Heart left ventricle (tissue), 16 donors: ENCODE measurements around the gene NUP188. TPM values are rescaled to one million over a fixed set of nuclear protein-coding genes. Genes with fewer than 3 reads are reported as not detected.

Experiments
- ATAC-seq, 4 donors: fragments of 200-7000 bp; cut with Tn5 transposase; one replicate each; pipeline ENCODE4 v1.9.1; 2020 to 2022; ENCODE audit warnings: moderate library complexity in 4 of 4, mild to moderate bottlenecking in 3 of 4, moderate number of reproducible peaks in 1 of 4
- DNase-seq, 5 donors: peaks; one replicate each; pipeline ENCODE4 v3.0.0-alpha.2; 2020
- H3K27ac ChIP-seq, 12 donors: fragments of 200-600 bp; sonication (generic) in 4 of 12; one replicate each; pipeline versions ENCODE4 v1.5.0 to v1.8.0; 2016 to 2022; ENCODE audit warnings: mild to moderate bottlenecking in 2 of 12
- H3K27me3 ChIP-seq, 9 donors: fragments of 200-600 bp; sonication (generic) in 2 of 9; one replicate each; pipeline versions ENCODE4 v1.5.1 to v1.8.0; 2016 to 2022; ENCODE audit warnings: mild to moderate bottlenecking in 3 of 9
- H3K36me3 ChIP-seq, 9 donors: fragments of 200-600 bp; sonication (generic) in 2 of 9; one replicate each; pipeline versions ENCODE4 v1.5.0 to v1.8.0; 2018 to 2022; ENCODE audit warnings: mild to moderate bottlenecking in 2 of 9
- H3K4me1 ChIP-seq, 12 donors: fragments of 200-600 bp; sonication (generic) in 4 of 12; one replicate each; pipeline versions ENCODE4 v1.5.0 to v1.8.0; 2016 to 2022; ENCODE audit warnings: mild to moderate bottlenecking in 3 of 12
- H3K4me3 ChIP-seq, 12 donors: fragments of 200-600 bp; sonication (generic) in 4 of 12; one replicate each; pipeline versions ENCODE4 v1.5.0 to v1.8.0; 2017 to 2022; ENCODE audit warnings: mild to moderate bottlenecking in 9 of 12, moderate library complexity in 4 of 12
- H3K9me3 ChIP-seq, 12 donors: fragments of 200-600 bp; sonication (generic) in 4 of 12; one replicate each; pipeline versions ENCODE4 v1.5.0 to v1.8.0; 2016 to 2022; ENCODE audit warnings: mild to moderate bottlenecking in 1 of 12
- POLR2A ChIP-seq, 2 donors: fragments of 450-650 bp; IDR thresholded peaks; one replicate each; pipeline ENCODE4 v1.6.1; 2017; ENCODE audit warnings: antibody characterized with exemption in 2 of 2, mild to moderate bottlenecking in 2 of 2, moderate library complexity in 2 of 2
- WGBS, 4 donors: extraction: QIAGEN DNeasy Blood & Tissue Kit in 2 of 4; methylation state at CpG; one replicate each; pipeline versions ENCODE4 v1.1.5 to v1.1.7; 2013 to 2018; 5-methylcytosine and 5-hydroxymethylcytosine counted together
- intact Hi-C, 10 donors: fragments of 100-400 bp; cut with DNase I; formaldehyde crosslinking; loops; one replicate each; pipeline versions ENCODE4 v1.11.1 to v1.14.2; 2022
- polyA plus RNA-seq, 2 donors: library from polyadenylated mRNA; stranded (reverse); fragments of 200-250 nt; gene quantifications; one replicate each; pipeline ENCODE4 v1.2.3, GENCODE V29; 2013
- total RNA-seq, 9 donors: library from RNA; depleted of rRNA in 2 of 9; stranded (reverse); fragments of >200 nt in 2 of 9; fragmentation: NEBNext Ultra II Directional in 3 of 9; extraction: Animal tissue kit (Norgen Biotek cat#: 25700) in 3 of 9; gene quantifications; one replicate each; pipeline versions ENCODE4 v1.1.0 to v1.2.4, GENCODE V29; 2016 to 2023
- TF ChIP-seq, protein P1 (sequence below), 12 donors: fragments of 200-600 bp; sonication (generic) in 4 of 12; IDR thresholded peaks; one replicate each; pipeline versions ENCODE4 v1.5.0 to v1.8.0; 2018 to 2022; ENCODE audit warnings: antibody characterized with exemption in 12 of 12, mild to moderate bottlenecking in 5 of 12
- donor health status: ischemic (EF 13 %, LVEDD 7.1; RV severe dilation, severe dysfunction).
- donor health status: healthy with polysubstance abuse.
- donor health status: DM: no; HTN: yes; CAD: no.
- donor health status: DM: no; HTN: no; CAD: no.
- donor health status: ischemic (EF 25% LVEDD 6.9; RV normal size, moderate dysfunction).
- donor health status: ischemic (EF 25% LVEDD 5.7; RV mildly dilated, moderate dysfunction).
- donor health status: healthy.
- donor health status: DM: yes; HTN: yes; CAD: no.
- donor health status: ischemic (EF 35%, LVEDD 5.7; RV mildly dilated, moderate dysfunction).
- donor health status: nonischemic (EF 11% LVEDD 7.7; RV severe dilation, severe dysfunction).
- donor health status: DM: yes; HTN: yes; CAD: no.
- donor health status: PGD.
- donor health status: ischemic (EF 29% LVEDD 5.4; RV normal size, mild dysfunction).
- donor health status: nonischemic (EF 23%, LVEDD 6.1; RV moderate dilation, normal function).

NUP188 gene
- total and polyA plus RNA-seq, 11 donors: 10.6 to 35.1 (median 22.6) TPM

DNA sequence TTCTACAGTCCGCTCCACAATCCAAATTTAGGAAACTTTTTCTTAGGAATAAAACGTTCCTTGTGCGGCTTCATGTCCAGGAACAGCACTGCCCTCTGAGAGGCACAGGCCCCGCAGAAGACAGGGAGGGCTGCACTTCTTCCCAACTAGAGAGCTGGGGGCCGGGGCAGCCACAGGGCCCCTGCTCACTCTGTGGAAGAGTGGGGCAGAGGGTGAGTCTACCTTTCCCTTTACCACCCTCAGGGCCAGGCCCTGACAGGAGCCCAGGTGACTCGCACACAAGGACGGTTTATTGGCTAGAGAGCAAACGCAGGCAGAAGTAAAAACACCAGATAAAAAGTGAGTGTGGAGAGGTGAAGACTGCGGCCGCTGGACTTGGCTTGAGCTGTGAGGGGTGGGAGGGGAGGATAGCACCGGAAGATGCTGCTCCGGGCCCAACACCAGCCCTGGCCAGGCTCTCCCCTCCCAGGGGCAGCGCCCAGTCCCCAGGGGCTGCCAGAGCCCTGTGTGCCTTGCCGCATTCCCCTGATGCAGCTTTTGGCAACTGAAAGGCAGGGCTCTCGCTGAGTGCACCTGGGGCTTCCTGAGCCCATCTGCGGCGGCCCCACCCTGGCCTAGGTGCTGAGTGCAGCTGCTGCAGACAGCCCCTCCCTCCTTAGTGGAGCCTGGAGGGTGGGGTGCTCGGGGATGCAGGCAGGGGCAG, 60.4 kb downstream of the NUP188 start:
- intact Hi-C loops: loop anchor here in 3 of 10 donors (10.0 kb wide), 1 partner anchor 153 kb away; no protein-coding TSS in a partner anchor
- Histone ChIP-seq H3K27me3 (no peaks in the 10 kb centered on the region), H3K9me3 (no peaks in the 10 kb centered on the region), H3K36me3 (peaks cover 0 to 90% (median 75%) of the 10 kb centered on the region in 9 donors), H3K27ac (peak overlapping the region in 3 of 12 donors; percentile 28 to 65 (median 53)), H3K4me3 (no peak overlapping the region), H3K4me1 (peaks cover 0 to 22% (median 12%) of the 10 kb centered on the region in 12 donors)
- WGBS, 4 donors: 81 to 94% (median 85%) methylated on average over 13 to 18 of the region's 18 CpGs
- ATAC-seq (no peak), DNase-seq (peak in 1 of 5 donors; percentile 52)
- TF ChIP-seq POLR2A (IDR thresholded peaks at IDR 0.05): no peak

DNA sequence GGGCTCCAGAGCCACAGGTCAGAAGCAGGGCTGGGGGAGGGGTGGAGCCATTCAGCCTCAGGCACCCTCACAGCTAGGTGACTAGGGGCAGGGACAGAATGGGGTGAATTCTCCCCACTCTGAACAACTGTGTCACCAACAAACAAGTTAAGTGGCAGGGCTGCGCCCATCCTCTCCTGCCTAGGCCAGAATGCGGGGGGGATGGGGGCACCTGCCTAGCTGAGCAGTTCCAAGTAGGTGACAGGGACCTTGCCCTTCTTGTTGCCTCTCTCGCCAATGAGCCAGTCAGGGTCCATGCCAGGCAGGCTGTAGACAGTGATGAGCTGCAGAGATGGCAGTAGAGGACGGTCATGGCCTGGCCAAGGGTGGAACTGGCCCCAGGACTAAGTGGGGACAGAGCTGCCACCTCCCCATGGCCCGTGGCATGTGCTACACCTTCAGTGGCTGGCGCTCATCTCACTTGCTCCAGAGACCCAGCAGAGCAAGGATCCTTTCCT, 61.0 kb downstream of the NUP188 start:
- no peak overlapping the region for H3K27ac ChIP-seq
- H3K36me3 ChIP-seq: peaks cover 0 to 90% (median 75%) of the 10 kb centered on the region in 9 donors
- 90 to 100% (median 94%) methylated on average over 3 to 6 of the region's 6 CpGs for WGBS, 4 donors
- no peaks in the 10 kb centered on the region for H3K9me3 ChIP-seq
- peaks cover 0 to 22% (median 12%) of the 10 kb centered on the region in 12 donors for H3K4me1 ChIP-seq
- H3K27me3 ChIP-seq: no peaks in the 10 kb centered on the region
- H3K4me3 ChIP-seq: no peak overlapping the region
- intact Hi-C loops: loop anchor here in 3 of 10 donors (10.0 kb wide), 1 partner anchor 154 kb away; no protein-coding TSS in a partner anchor
- ATAC-seq (no peak), DNase-seq (peak in 1 of 5 donors; percentile 44)
- TF ChIP-seq, protein P1, sequence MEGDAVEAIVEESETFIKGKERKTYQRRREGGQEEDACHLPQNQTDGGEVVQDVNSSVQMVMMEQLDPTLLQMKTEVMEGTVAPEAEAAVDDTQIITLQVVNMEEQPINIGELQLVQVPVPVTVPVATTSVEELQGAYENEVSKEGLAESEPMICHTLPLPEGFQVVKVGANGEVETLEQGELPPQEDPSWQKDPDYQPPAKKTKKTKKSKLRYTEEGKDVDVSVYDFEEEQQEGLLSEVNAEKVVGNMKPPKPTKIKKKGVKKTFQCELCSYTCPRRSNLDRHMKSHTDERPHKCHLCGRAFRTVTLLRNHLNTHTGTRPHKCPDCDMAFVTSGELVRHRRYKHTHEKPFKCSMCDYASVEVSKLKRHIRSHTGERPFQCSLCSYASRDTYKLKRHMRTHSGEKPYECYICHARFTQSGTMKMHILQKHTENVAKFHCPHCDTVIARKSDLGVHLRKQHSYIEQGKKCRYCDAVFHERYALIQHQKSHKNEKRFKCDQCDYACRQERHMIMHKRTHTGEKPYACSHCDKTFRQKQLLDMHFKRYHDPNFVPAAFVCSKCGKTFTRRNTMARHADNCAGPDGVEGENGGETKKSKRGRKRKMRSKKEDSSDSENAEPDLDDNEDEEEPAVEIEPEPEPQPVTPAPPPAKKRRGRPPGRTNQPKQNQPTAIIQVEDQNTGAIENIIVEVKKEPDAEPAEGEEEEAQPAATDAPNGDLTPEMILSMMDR (IDR thresholded peaks at IDR 0.05): no peak
- no peak for TF ChIP-seq POLR2A (IDR thresholded peaks at IDR 0.05)

DNA sequence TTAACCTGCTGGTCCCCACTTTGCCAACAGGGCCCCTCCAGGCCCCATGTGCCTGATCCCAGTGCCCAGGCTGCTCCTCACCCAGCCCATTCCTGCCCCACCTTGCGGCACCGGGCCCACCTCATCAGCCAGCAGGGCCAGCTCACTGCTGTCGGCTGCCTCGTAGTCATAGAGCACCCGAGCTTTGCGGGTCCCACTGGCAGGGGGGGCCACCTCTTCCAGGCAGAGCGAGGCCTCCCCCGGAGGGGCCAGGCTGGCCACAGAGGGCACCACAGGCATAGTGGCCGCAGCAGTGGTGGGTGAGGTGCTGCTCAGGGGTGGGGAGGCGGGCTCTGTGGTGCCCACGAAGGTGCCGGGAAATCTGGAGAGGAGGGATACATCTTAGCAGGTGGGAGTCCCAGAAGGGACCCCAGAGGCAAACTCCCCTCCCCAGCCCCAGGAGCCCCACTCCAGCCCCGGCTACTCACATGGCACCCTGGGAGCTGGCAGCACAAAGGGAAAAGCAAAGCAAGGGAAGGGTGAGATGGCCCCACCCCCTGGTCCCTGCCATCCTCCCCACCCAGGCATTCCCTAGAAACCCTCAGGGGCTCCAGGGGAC, 61.6 kb downstream of the NUP188 start:
- Histone ChIP-seq H3K4me1 (peaks cover 0 to 22% (median 12%) of the 10 kb centered on the region in 12 donors), H3K27ac (no peak overlapping the region), H3K27me3 (no peaks in the 10 kb centered on the region), H3K4me3 (no peak overlapping the region), H3K36me3 (peaks cover 0 to 91% (median 78%) of the 10 kb centered on the region in 9 donors), H3K9me3 (no peaks in the 10 kb centered on the region)
- 85 to 92% (median 90%) methylated on average over 11 to 13 of the region's 13 CpGs for WGBS, 4 donors
- DNase-seq: peak in 1 of 5 donors; percentile 56
- intact Hi-C loops: loop anchor here in 3 of 10 donors (10.0 kb wide), 1 partner anchor 154 kb away; no protein-coding TSS in a partner anchor
- TF ChIP-seq POLR2A (IDR thresholded peaks at IDR 0.05): no peak
- TF ChIP-seq, protein P1 (IDR thresholded peaks at IDR 0.05): no peak
- ATAC-seq: no peak

DNA sequence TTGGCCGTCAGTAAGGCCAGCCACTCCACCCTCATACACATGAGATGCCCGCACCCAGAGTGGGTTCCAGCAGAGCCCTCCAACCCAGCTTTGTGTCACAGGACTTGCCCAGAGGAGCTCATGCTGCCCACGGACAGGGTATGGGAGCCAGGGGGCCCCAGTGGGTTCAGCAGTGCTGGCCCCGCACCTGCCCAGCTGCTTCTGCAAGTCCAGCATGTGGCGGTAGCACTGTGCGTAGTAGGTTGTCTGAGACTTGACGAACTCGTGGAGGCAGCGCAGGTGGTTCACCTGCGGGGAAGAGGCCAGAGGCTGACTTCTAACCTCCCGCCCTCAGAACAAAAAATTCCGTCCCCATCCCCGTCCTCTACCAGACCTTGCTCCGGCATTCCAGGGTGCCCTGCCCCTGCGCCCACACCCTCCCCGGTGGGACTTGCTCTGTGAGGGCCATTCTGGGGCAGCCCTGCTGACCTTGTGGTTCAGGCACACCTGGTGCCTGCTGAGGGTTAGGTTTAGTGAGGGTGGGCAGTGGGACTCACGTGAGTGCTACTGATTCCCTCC, 62.2 kb downstream of the NUP188 start:
- no peaks in the 10 kb centered on the region for H3K9me3 ChIP-seq
- H3K36me3 ChIP-seq: peaks cover 0 to 96% (median 80%) of the 10 kb centered on the region in 9 donors
- H3K4me1 ChIP-seq: peaks cover 0 to 22% (median 12%) of the 10 kb centered on the region in 12 donors
- H3K27ac ChIP-seq: no peak overlapping the region
- intact Hi-C loops: loop anchor here in 3 of 10 donors (10.0 kb wide), 1 partner anchor 155 kb away; no protein-coding TSS in a partner anchor
- no peaks in the 10 kb centered on the region for H3K27me3 ChIP-seq
- H3K4me3 ChIP-seq: no peak overlapping the region
- TF ChIP-seq POLR2A (IDR thresholded peaks at IDR 0.05): no peak
- TF ChIP-seq, protein P1 (IDR thresholded peaks at IDR 0.05): no peak
- ATAC-seq: no peak
- 93 to 96% (median 94%) methylated on average over 15 to 17 of the region's 17 CpGs for WGBS, 4 donors
- peak in 1 of 5 donors; percentile 56 for DNase-seq
